HG03378 (cell line): Measurements from ENCODE around the gene DOK5.
"Not testable (repeated sequence)": the region's sequence is repeated elsewhere in the genome, so short reads cannot be mapped to it uniquely, and the experiment has no call there.

Experiments
- ATAC-seq: cut with Tn5 transposase; IDR thresholded peaks from one replicate; pipeline ENCODE4 v1.9.1; 2021; ENCODE audit warnings: mild to moderate bottlenecking, moderate library complexity; ENCODE audit not compliant: unreplicated experiment

Gene DOK5

DNA sequence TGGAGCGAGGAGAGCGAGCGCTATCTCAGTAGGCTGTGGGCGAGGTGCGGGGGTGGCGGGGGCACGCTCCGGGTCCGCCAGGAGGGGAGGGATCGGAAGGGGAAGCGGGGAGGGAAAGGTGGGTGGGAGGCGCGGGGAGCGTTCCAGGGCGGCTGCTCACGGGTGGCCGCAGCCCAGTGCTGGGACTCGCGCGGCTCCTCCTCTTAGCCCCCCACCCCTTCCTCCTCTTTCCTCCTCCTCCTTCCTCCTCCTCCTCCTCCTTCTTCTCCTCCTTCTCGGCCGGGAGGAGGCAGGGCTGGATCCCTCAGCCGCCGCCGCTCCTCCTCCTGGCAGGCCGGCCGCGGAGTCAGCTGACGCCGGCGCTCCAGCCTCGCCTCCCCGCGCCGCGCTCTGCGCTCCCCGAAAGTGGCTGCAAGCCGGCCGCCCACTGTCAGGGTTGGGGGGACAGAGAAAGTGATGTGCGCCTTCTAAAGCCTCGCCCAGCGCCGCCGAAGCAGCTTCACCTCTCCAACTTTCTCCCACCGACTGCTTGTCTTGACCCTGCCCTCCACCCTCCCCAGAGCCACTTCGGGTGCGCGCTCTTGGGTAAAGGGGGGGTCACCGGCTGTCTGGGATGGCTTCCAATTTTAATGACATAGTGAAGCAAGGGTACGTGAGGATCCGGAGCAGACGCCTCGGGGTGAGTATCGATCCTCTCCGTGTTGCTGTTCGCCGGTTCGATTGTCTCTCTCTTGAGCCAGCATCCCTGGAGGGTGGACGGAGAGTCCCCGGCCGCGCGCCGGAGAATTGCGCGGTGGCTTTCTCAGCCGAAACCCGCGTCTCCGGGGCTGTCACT is at the start of gene DOK5:
Gene DOK5 (plus strand): TSS at position 260 of the 835 bp plus-strand sequence. CDS start 354 bp downstream, at position 614.
- no peak for ATAC-seq

DNA sequence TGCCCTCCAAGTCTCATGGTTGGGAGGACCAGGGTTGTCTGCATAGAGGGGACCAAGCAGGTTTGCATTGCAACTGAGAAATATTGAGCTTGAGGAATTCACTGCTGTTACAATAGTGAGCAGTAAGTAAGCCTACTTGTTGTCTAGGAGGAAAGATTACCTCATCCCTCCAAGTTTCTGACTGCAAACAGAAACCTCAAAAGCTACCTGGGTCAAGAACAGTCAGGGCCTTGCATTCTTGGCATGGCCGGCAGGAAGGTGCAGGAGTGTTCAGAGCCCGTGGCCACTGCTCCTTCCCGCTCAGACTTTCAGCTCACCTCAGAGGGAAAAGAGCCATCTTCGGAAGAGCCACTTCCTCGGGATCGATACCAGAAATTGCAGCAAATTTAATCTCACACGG is 46.0 kb upstream of the DOK5 start:
- ATAC-seq: no peak

DNA sequence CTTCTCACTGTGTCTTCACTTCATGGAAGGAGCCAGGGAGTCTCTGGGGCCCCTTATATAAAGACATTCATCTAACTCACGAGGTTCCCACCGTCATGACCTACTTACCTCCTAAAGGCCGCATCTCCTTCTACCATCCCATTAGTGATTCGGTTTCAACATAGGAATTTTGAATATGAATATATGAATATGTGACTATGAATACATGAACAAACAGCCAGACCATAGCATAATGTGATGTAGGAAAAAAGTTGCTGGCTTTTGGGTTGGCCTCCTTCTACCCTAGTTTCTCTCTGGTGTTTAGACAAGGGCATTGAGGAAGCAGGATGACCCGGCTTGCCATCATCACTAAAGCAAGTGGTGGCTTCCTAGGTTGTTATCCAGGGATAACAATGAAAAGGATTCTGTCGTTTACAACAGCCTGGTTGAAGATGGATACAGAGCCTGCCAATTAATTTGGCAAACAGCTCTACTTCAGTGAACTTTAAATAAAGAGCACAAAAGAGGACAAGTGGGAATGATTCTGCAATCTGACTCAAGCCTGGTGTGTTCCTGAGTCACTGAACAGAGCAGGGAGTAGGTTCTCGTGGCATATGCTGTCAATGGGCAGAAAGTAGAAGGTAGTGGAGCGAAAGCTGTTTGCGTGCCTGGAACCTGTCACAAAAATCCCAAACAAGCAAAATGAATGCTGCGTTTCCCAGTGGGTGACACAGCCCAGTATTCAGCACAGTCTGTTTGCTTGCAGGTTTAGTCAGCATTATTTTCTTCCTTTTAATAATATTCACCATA is 44.0 kb upstream of the DOK5 start:
- ATAC-seq: no peak

DNA sequence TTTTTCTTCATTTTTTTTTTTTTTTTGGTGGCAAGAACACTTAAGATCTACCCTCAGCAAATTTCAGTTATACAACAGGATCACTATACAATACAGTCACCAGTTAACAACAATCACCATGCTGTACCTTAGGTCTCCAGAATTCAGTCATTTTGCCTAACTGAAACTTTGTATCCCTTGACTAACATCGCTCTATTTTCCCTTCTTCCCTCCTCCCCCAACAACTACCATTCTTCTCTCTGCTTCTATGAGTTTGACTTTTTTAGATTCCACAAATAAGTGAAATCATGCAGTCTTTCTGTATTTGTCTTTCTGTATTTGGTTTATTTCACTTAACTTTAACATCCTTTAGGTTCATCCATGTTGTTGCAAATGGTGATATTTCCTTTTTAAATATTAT is 42.4 kb upstream of the DOK5 start:
- no peak for ATAC-seq

DNA sequence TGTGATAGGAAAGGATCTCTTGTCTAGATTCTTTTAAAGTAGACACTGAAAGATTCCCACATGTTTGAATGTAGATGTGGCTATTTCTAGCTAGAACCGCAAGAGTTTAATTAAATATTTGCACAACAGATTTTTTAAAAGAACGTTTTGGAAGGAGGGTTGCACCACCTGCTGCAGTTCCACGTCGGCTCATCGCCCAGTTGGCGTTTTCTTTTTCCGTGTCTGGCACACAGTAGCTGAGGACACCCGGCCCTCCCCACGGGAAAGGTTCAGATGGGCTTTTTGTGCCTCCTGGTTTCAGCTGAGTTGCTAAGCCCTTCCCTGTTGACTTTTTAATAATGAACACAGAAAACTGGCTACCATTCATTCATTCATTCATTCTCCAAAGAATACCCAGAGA is 41.8 kb upstream of the DOK5 start:
- ATAC-seq: no peak

DNA sequence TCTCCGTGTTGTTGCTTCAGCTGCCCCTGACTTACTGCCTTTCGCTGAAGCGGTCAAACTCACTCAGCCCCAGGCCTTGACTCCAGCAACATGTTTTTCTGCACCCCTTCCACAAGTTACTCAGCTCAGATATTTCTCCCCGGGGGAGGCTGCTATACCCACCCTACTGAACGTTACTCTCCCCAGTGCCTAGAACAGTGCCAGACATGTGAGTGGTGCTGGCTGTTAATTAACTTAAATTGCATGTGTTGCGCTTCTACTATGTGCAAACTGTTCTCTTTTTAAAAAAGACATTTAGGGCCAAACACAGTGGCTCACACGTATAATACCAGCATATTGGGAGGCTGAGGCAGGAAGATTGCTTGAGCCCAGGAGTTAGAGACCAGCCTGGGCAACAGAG is 41.2 kb upstream of the DOK5 start:
- ATAC-seq: no peak

DNA sequence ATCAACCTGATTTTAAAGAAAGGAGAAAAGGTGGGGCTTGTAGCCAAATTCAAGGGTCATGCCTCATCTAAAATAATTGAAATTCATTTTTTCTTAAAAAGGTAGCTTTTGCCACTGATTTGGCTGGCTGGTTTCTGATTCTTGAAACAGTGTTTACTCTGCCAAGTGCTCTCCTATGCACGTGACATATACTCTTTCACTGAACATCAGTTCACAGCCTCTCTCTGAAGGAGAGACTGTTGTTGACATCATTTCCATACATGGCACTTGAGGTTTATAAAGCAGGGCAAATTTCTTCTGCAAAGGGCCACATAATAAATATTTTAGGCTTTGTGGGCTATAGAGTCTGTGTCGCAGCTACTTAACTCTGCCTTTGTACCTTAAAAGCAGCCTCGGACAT is 40.4 kb upstream of the DOK5 start:
- ATAC-seq: no peak

DNA sequence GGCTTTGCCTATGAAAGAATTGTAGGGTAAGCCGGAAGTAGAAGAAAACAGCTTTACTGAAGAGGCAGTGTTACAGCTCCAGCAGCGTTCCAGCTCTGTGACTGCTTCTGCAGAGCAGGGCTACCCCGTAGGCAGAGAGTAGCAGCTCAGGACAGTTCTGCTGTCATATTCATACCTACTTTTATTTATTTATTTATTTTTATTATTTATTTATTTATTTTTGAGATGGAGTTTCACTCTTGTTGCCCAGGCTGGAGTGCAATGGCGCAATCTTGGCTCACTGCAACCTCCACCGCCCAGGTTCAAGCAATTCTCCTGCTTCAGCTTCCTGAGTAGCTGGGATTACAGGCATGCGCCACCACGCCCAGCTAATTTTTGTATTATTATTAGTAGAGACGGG is 39.0 kb upstream of the DOK5 start:
- ATAC-seq: not testable (repeated sequence)

DNA sequence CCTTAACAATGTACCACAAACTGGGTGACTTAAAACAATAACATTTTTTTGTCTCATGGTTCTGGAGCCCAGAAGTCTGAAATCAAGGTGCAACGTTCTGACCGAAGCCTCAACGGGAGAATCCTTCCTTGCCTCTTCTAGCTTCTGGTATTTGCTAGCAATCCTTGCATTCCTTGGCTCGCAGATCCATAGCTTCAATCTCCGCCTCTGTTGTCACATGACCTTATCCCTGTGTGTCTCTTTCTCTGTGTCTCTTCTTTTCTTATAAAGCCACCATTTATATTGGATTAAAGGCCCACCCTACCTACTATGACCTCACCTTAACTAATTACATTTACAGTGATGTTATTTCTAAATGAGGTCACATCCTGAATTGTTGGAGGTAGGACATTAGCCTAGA is 37.2 kb upstream of the DOK5 start:
- no peak for ATAC-seq

DNA sequence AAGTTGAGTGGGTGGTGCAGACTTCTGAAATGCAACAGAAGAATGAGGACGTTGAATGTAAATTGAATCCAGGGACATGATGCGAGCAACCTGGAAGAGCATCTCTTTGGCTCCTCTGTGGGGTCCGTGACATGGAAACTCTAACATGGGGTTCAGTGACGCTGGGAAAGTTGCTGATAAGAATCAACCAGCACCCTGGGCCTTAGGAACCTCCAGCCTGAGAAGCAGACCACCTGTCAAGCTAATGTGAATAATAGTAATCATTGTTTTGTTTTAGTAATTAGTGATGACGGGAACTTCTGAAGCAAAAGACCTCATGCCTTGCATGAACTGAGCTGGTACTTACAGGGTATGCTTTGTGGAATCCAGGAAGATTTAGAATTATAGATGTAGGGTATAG is 25.2 kb upstream of the DOK5 start:
- ATAC-seq: no peak

DNA sequence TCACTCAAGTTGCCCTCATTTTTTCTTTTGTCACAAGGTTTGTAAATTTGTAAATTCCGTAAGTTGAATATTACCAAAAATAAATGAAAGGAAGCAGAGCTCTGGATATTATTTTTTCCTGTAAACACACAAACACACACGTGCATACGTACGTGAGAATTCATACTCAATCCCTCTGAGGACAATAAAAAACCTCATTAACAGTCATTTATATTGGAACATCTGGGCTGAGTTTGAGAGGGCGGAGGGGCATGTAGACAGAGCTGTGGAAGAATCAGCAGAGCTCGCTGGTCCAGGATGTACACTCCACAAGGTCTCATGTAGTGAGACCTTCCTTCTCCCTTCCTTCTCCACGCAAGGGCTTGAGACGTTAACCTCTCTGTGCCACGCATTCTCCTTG is 24.2 kb upstream of the DOK5 start:
- ATAC-seq: no peak

DNA sequence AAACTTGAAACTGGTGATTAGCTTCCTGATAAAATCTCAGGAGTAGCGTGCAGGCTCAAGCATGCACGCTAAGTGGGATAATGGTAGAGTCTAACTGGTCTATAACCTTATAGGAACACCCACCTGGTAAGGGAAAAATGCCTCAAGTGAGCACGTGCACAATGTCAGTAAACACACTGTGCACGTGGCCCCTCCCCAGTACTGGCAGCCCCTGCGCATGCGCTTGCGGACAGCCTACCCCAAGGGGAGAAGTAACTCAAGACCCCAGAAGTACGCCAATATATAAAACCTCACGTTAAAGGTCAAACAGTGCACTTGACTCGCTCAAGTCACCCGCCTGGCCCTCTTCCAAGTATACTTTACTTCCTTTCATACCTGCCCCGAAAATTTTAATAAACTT is 23.1 kb upstream of the DOK5 start:
- ATAC-seq: no peak

DNA sequence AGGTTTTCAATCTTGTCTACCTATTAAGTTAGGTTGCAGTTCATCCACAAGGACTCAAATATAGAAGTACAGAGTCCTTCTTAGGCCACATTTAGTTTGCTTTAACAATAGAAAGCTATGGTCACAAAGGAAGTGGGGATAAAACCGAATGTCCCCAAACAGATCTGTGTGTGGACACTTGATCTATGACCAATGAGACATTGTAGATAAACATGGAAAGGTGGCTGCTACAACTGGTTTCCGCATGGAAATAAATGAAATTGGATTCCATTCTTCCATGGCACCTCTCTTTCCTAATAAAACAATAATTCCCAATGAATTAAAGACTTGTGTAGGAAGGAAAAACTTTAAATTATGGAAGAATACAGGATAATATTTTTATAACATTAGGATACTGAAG is 20.4 kb upstream of the DOK5 start:
- ATAC-seq: no peak

DNA sequence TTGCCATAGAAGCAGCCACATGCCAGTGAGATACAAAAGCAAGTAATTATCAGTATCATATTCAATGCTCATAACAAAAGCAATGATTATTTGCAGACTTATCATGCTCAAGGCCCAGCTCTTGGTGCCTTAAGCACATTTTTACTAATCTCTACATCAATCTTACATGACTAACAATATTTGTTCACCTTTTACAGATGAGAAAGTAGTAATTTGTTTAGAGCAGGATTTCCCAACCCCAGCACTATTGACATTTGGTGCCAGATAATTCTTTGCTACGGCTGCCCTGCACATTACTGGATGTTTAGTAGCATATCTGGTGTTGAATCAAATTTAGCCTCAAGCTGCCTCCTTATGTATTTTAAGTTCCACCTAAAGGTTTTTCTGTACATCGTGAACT is 19.0 kb upstream of the DOK5 start:
- no peak for ATAC-seq

DNA sequence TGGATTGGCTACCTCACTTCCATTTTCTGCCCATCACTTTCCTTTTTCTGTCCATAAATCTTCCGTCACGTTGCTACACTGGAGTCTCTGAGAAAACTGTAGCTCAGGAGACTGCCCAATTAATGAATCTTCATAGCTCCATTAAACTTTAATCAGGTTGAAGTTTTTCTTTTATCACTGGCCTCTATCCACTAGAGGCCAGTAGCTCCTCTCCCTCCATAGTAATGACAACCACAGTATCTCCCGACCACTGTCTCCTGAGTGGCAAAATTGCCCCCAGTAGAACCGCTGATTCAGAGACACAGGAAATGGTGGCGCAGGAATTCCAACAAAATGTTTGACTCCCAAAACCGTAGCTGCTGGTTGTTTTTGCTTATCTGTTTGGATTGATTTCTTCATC is 18.4 kb upstream of the DOK5 start:
- ATAC-seq: no peak

DNA sequence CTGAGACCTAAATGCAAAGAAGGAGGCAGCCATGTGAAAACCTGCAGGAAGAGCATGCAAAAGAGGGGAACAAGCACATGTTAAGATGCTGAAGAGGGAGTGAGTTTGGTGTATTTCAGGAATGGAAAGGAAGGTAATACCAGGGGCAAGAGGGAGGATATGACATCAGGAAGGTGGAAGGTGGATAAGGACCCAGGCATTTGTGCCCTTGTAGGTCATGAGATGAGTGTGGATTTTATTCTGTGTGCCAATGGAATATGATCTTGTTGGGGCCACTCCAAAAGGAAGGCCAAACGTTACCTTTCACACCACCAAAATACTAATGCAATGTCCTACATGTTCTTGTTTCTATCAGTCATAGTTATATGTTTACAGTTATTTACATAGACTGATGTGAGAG is 17.2 kb upstream of the DOK5 start:
- ATAC-seq: no peak

DNA sequence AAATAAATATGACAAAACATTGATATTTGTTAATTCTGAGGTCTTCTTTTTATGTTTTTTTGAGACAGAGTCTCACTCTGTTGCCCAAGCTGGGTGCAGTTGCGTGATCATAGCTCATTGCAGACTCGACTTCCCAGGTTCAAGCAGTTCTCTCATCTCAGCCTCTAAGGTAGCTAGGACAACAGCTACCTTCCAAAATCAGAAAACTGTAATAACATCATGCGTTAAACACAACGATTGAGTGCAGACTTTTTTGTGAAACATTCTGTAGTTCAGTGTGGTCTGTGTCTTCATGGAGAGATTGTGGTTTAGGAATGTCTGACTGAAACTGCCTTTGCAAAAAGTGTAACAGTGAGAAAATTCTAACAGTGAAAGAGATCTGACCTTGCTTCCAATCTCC is 16.1 kb upstream of the DOK5 start:
- ATAC-seq: no peak

DNA sequence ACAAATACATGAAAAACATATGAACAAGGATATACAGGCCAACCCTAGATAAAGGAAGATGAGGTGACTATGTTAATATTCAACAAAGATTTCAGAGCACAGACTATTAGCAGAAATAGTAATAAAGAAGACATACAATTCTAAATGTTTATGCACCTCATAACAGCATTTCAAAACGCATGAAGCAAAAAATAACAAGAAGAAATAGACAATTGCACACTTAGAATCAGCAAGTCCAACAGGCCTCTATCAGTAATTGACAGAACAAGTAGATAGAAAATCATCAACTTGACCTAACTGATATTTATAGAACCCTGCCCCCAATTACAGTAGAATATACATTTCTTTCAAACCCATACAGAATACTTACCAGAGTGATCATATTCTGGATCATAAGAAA is 11.4 kb upstream of the DOK5 start:
- no peak for ATAC-seq

DNA sequence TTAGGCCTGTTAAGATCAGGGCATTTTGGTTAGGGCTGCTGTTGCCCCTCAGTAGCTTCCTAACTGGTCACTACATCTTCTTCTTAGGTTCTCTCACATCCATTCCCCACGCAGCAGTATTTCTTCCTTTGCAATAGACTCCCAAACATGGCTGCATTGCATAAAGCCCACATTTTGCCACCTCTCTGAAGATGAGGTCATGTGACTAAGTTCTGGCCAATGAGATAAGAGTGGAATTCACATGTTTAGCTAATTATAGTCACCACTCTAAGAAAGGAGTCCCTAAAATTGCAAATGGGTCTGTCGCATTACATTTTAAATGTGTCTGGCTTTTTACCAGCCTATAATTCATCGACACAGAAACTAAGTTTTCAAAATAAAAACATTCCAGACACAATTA is 9.3 kb upstream of the DOK5 start:
- ATAC-seq: no peak

DNA sequence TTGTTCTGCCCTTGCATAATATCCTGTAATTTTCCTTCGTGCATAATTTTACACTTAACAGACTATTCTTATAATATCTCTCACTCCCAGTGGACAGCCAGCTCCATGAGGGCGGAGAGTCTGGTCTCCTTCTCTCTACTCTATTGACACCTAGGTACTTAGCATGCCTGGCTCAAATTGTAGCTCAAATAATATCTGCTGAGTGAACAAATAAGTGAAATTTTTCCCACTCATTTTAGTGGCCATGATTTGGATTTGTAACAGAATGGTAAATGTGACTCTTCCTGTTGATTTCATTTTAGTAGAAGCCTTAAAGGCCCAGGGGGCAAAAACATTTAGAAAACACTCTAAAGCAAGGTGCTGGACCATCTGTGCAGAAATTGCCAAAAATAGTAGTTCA is 7.8 kb upstream of the DOK5 start:
- ATAC-seq: no peak

DNA sequence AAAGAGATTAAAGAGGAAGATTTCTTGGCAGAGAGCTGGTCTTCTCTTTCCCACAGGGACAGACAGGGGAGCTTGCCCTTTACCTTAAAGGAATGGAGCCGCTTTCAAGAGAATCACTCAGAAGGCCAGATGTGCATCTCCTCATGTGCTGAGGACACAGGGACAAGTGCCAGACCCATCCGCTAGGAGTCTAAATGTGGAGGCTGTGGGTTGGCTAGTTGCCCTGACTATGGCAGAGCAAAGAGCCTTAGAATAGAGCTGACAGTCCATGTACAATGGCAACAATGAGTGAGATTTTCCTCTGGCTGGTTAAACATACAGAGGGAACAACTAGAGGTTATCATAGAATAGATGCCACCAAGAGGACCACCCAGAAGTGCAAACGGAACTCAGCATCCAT is 7.3 kb upstream of the DOK5 start:
- ATAC-seq: no peak

DNA sequence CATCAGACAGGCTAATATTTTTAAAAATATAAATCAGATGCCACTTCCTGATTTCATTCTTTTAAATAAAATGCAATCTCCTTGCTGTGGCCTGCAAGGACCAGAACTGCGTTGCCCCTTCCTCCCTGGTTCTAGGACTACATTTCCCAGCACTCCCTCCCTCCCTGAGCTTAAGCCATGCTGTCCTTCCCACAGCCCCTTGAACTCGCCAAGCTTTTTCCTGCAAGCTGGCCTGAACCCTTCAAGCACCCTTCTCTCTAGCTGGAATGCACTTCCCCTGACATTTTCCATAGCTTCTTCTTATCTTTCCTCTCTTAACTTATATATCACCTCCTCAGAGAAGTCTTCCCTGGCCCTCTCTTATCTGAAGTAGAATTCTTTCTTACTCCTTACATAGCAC is 6.1 kb upstream of the DOK5 start:
- no peak for ATAC-seq
